Neural cell (in vitro differentiated cells): ENCODE measurements around the gene AKAP3. TPM values are rescaled to one million over a fixed set of nuclear protein-coding genes. Genes with fewer than 3 reads are reported as not detected.

ENCODE experiments used
- H2AFZ ChIP-seq: fragments of 200-600, 300-800 bp; sonication (generic), shearing (Covaris generic); 2 replicates; pipeline ENCODE4 v1.6.0; 2014; ENCODE audit warnings: low read depth, mild to moderate bottlenecking, antibody characterized with exemption, low read length, moderate library complexity
- H3F3A ChIP-seq: fragments of 200-600 bp; shearing (Covaris generic); 2 replicates; pipeline ENCODE4 v1.6.1; 2016; ENCODE audit warnings: mild to moderate bottlenecking, moderate library complexity, mixed read lengths, antibody characterized with exemption, low read length; ENCODE audit not compliant: insufficient read depth, poor library complexity, severe bottlenecking
- H3K27ac ChIP-seq: fragments of 200-600, 300-800 bp; sonication (generic), shearing (Covaris generic); 2 replicates; pipeline ENCODE4 v1.5.1; 2014; ENCODE audit warnings: mild to moderate bottlenecking, low read length, moderate library complexity
- H3K27me3 ChIP-seq: fragments of 300-800, 200-600 bp; sonication (generic), shearing (Covaris generic); 2 replicates; pipeline ENCODE4 v1.6.0; 2014; ENCODE audit warnings: mild to moderate bottlenecking, low read depth, low read length, moderate library complexity; ENCODE audit not compliant: insufficient read depth
- H3K36me3 ChIP-seq: fragments of 300-800, 200-600 bp; sonication (generic), shearing (Covaris generic); 2 replicates; pipeline ENCODE4 v1.5.1; 2014; ENCODE audit warnings: mild to moderate bottlenecking, antibody characterized with exemption, low read length, moderate library complexity; ENCODE audit not compliant: insufficient read depth
- H3K4me2 ChIP-seq: fragments of 300-800, 200-600 bp; sonication (generic), shearing (Covaris generic); 2 replicates; pipeline ENCODE4 v1.6.0; 2014; ENCODE audit warnings: mild to moderate bottlenecking, low read length
- H3K4me3 ChIP-seq: fragments of 300-800, 200-600 bp; sonication (generic), shearing (Covaris generic); 2 replicates; pipeline ENCODE4 v1.5.1; 2014; ENCODE audit warnings: mild to moderate bottlenecking, low read length, moderate library complexity
- H3K79me2 ChIP-seq: fragments of 200-600 bp; shearing (Covaris generic); replicated peaks from 2 replicates; pipeline ENCODE4 v1.6.0; 2014; ENCODE audit warnings: mild to moderate bottlenecking, low read length, moderate library complexity; ENCODE audit not compliant: insufficient read depth
- H3K9ac ChIP-seq: fragments of 300-800, 200-600 bp; sonication (generic), shearing (Covaris generic); 2 replicates; pipeline ENCODE4 v1.6.1; 2016; ENCODE audit warnings: mild to moderate bottlenecking, low read length, mixed read lengths
- H3K9me2 ChIP-seq: fragments of 200-600 bp; shearing (Covaris generic); 2 replicates; pipeline ENCODE4 v1.6.1; 2016; ENCODE audit warnings: mild to moderate bottlenecking, low read length, mixed read lengths; ENCODE audit not compliant: insufficient read depth
- H3K9me3 ChIP-seq: fragments of 200-600, 300-800 bp; sonication (generic), shearing (Covaris generic); 2 replicates; pipeline ENCODE4 v1.6.1; 2016; ENCODE audit warnings: mild to moderate bottlenecking, mixed run types, low read length, moderate library complexity, mixed read lengths
- H4K20me1 ChIP-seq: fragments of 200-600 bp; shearing (Covaris generic); 2 replicates; pipeline ENCODE4 v1.6.1; 2016; ENCODE audit warnings: mild to moderate bottlenecking, mixed run types; ENCODE audit not compliant: insufficient read depth
- CTCF ChIP-seq: fragments of 450-650 bp; IDR thresholded peaks from 2 replicates; pipeline ENCODE4 v1.5.1; 2014; ENCODE audit warnings: antibody characterized with exemption, mild to moderate bottlenecking, moderate library complexity; ENCODE audit not compliant: poor library complexity, severe bottlenecking
- EP300 ChIP-seq: fragments of 450-650 bp; conservative IDR thresholded peaks from 2 replicates; pipeline ENCODE4 v1.6.1; 2014; ENCODE audit warnings: antibody characterized with exemption, mild to moderate bottlenecking, moderate library complexity; ENCODE audit not compliant: poor library complexity, severe bottlenecking
- EZH2 ChIP-seq: fragments of 200-600, 300-800 bp; shearing (Covaris generic), sonication (generic); IDR thresholded peaks from 2 replicates; pipeline ENCODE4 v1.6.1; 2014; ENCODE audit warnings: antibody characterized with exemption, low read length, borderline replicate concordance, mild to moderate bottlenecking; ENCODE audit not compliant: insufficient read depth, poor library complexity, severe bottlenecking
- MXI1 ChIP-seq: fragments of 450-650 bp; conservative IDR thresholded peaks from 2 replicates; pipeline ENCODE4 v1.6.1; 2014; ENCODE audit warnings: antibody characterized with exemption, mild to moderate bottlenecking; ENCODE audit not compliant: poor library complexity, severe bottlenecking
- POLR2AphosphoS5 ChIP-seq: IDR thresholded peaks from 2 replicates; pipeline ENCODE4 v1.6.1; 2012
- RAD21 ChIP-seq: fragments of 450-650 bp; conservative IDR thresholded peaks from 2 replicates; pipeline ENCODE4 v1.6.1; 2014; ENCODE audit warnings: antibody characterized with exemption, mild to moderate bottlenecking, moderate library complexity
- SMC3 ChIP-seq: fragments of 450-650 bp; conservative IDR thresholded peaks from 2 replicates; pipeline ENCODE4 v1.6.1; 2014; ENCODE audit warnings: antibody characterized with exemption, mild to moderate bottlenecking, moderate library complexity; ENCODE audit not compliant: poor library complexity
- TAF1 ChIP-seq: IDR thresholded peaks from 2 replicates; pipeline ENCODE4 v1.6.1; 2012; ENCODE audit warnings: low read depth
- polyA plus RNA-seq: library from polyadenylated mRNA; depleted of rRNA; stranded (reverse); fragments of >200 nt; gene quantifications from 2 replicates; pipeline ENCODE4 v1.2.3, GENCODE V29; 2014
- TF ChIP-seq, protein P1 (sequence below): IDR thresholded peaks from 2 replicates; pipeline ENCODE4 v1.6.1; 2012; ENCODE audit warnings: borderline replicate concordance

Gene AKAP3
- polyA plus RNA-seq, 1 donor from 2014 or later: 0.46 TPM

DNA sequence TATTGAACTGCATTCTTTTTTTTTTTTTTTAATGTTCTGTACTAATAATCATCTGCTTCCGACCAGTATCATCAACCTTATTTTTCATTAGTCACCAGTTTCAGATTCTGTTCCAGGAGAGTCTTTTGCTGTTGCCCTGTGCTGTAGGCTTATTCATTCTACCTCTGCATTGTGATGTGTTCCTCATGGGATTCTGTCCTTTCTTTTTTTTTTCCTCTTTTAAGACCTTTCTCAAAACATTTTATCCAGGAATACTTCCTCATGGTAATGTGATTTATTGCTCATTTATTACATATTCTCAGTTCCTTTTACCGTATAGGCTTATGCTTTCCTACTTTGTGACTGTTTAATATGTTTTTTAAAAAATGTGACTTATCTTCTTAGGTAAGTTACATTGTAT, 4.8 kb upstream of the AKAP3 start:
- Histone ChIP-seq H3K9ac (no peak overlapping the region), H3K9me2 (no peaks in the 10 kb centered on the region), H3K36me3 (peaks cover 11% of the 10 kb centered on the region), H3K4me3 (no peak overlapping the region), H3K27ac (no peak overlapping the region), H4K20me1 (no peaks in the 10 kb centered on the region), H3K4me2 (no peak overlapping the region), H3F3A (no peaks in the 10 kb centered on the region), H3K9me3 (no peaks in the 10 kb centered on the region), H3K27me3 (no peaks in the 10 kb centered on the region), H3K79me2 (peaks cover 48% of the 10 kb centered on the region), H2AFZ (no peak overlapping the region)
- TF ChIP-seq POLR2AphosphoS5 (no peak), TAF1 (no peak), EZH2 (no peak), CTCF (no peak), SMC3 (no peak), RAD21 (no peak), EP300 (no peak), MXI1 (no peak)
- TF ChIP-seq, protein P1, sequence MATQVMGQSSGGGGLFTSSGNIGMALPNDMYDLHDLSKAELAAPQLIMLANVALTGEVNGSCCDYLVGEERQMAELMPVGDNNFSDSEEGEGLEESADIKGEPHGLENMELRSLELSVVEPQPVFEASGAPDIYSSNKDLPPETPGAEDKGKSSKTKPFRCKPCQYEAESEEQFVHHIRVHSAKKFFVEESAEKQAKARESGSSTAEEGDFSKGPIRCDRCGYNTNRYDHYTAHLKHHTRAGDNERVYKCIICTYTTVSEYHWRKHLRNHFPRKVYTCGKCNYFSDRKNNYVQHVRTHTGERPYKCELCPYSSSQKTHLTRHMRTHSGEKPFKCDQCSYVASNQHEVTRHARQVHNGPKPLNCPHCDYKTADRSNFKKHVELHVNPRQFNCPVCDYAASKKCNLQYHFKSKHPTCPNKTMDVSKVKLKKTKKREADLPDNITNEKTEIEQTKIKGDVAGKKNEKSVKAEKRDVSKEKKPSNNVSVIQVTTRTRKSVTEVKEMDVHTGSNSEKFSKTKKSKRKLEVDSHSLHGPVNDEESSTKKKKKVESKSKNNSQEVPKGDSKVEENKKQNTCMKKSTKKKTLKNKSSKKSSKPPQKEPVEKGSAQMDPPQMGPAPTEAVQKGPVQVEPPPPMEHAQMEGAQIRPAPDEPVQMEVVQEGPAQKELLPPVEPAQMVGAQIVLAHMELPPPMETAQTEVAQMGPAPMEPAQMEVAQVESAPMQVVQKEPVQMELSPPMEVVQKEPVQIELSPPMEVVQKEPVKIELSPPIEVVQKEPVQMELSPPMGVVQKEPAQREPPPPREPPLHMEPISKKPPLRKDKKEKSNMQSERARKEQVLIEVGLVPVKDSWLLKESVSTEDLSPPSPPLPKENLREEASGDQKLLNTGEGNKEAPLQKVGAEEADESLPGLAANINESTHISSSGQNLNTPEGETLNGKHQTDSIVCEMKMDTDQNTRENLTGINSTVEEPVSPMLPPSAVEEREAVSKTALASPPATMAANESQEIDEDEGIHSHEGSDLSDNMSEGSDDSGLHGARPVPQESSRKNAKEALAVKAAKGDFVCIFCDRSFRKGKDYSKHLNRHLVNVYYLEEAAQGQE: no peak

DNA sequence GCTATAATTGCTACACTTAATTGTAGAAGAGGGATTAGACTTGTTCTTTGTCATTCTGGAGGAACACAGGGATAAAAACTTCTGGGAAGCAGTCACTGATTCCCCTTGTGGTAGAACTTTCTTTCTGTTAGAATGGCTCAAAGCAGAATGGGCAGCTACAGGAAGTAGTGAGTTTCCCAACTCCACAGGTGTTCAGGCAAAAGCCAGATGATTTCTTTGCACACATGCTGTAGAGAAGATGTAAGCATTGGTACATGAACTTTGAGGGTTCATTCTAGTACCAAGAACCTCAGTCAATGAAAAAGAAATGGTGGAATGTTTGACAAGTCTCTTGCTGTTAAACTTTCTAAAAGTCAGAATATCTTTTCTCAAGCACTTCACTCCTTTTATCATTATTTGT, 4.4 kb upstream of the AKAP3 start:
- H3K27me3 ChIP-seq: no peaks in the 10 kb centered on the region
- TF ChIP-seq POLR2AphosphoS5 (no peak), RAD21 (no peak), TAF1 (no peak), EZH2 (no peak), EP300 (no peak), MXI1 (no peak), SMC3 (no peak), CTCF (no peak)
- TF ChIP-seq, protein P1: no peak
- H3K4me2 ChIP-seq: no peak overlapping the region
- H3K27ac ChIP-seq: no peak overlapping the region
- H3K9me2 ChIP-seq: no peaks in the 10 kb centered on the region
- no peak overlapping the region for H3K4me3 ChIP-seq
- no peaks in the 10 kb centered on the region for H4K20me1 ChIP-seq
- H3K9ac ChIP-seq: no peak overlapping the region
- no peaks in the 10 kb centered on the region for H3K9me3 ChIP-seq
- H2AFZ ChIP-seq: no peak overlapping the region
- H3F3A ChIP-seq: peaks cover 1% of the 10 kb centered on the region
- H3K36me3 ChIP-seq: peaks cover 11% of the 10 kb centered on the region
- H3K79me2 ChIP-seq: peaks cover 48% of the 10 kb centered on the region
